EH (cell line): ENCODE results near the gene MATCAP1.

Source experiments
- DNase-seq: peaks from one replicate; pipeline ENCODE4 v3.0.0-alpha.2; 2015; ENCODE audit warnings: low read depth

Gene MATCAP1

GRCh38 chr16:67207249-67208091, 23.7 kb upstream of the MATCAP1 start:
- DNase-seq = peak; percentile 81

- no peak for DNase-seq
Observed at GRCh38 chr16:67206838-67207248, 23.1 kb upstream of the MATCAP1 start.

GRCh38 chr16:67206129-67206837, 22.5 kb upstream of the MATCAP1 start:
- no peak for DNase-seq

GRCh38 chr16:67204076-67204475, 20.3 kb upstream of the MATCAP1 start:
- no peak for DNase-seq

- DNase-seq = no peak
Observed at GRCh38 chr16:67202956-67203493, 19.3 kb upstream of the MATCAP1 start.

GRCh38 chr16:67202426-67202825, 18.7 kb upstream of the MATCAP1 start:
- DNase-seq = no peak

- no peak for DNase-seq
Observed at GRCh38 chr16:67201411-67202345, 17.9 kb upstream of the MATCAP1 start.

GRCh38 chr16:67200491-67200890, 16.7 kb upstream of the MATCAP1 start:
- DNase-seq = no peak

GRCh38 chr16:67199808-67200198, 16.0 kb upstream of the MATCAP1 start:
- DNase-seq = no peak

GRCh38 chr16:67199011-67199807, 15.4 kb upstream of the MATCAP1 start, which contains the start of gene ELMO3:
TSS of gene ELMO3 (plus strand) at chr16:67199131. CDS start at chr16:67199327, 196 bp downstream.
- no peak for DNase-seq

- DNase-seq = peak; percentile 44
Observed at GRCh38 chr16:67198238-67198734, 14.5 kb upstream of the MATCAP1 start.

- no peak for DNase-seq
Observed at GRCh38 chr16:67197704-67198103, 13.9 kb upstream of the MATCAP1 start.

GRCh38 chr16:67196881-67197280, 13.1 kb upstream of the MATCAP1 start:
- no peak for DNase-seq

- DNase-seq = no peak
Observed at GRCh38 chr16:67195676-67196075, 11.9 kb upstream of the MATCAP1 start.

- no peak for DNase-seq
Observed at GRCh38 chr16:67194260-67194659, 10.5 kb upstream of the MATCAP1 start.

GRCh38 chr16:67193536-67193935, 9.8 kb upstream of the MATCAP1 start:
- DNase-seq = no peak

- DNase-seq = no peak
Observed at GRCh38 chr16:67192781-67193361, 9.1 kb upstream of the MATCAP1 start.

GRCh38 chr16:67191995-67192681, 8.4 kb upstream of the MATCAP1 start, which contains the start of gene E2F4:
TSS of gene E2F4 (plus strand) at chr16:67192155. CDS start at chr16:67192228, 73 bp downstream.
- DNase-seq = peak; percentile 90

GRCh38 chr16:67191411-67191994, 7.7 kb upstream of the MATCAP1 start:
- no peak for DNase-seq
